Measurements from ENCODE around the gene CYB5B. TPM values are rescaled to one million over a fixed set of nuclear protein-coding genes. Genes with fewer than 3 reads are reported as not detected.

The CYB5B gene
- polyA plus RNA-seq, 1 donor (not counting 4 experiments of a cell fraction or from before 2014, with no cell fraction given): 287 TPM

GRCh38 chr16:69378036-69378435 lies 46.4 kb upstream of the CYB5B start:
- H3K9me3 ChIP-seq (ENCODE audit: control insufficient read depth, low read depth, low read length): no peaks in the 10 kb centered on the region
- H3K4me3 ChIP-seq (ENCODE audit: control insufficient read depth in 2 of 3, extremely low read depth in 1 of 3, insufficient read depth in 2 of 3, low read depth in 1 of 3, low read length in 3 of 3): no peak overlapping the region
- no peak overlapping the region for H2AFZ ChIP-seq (ENCODE audit: control insufficient read depth, low read length)
- TF ChIP-seq, protein P1, sequence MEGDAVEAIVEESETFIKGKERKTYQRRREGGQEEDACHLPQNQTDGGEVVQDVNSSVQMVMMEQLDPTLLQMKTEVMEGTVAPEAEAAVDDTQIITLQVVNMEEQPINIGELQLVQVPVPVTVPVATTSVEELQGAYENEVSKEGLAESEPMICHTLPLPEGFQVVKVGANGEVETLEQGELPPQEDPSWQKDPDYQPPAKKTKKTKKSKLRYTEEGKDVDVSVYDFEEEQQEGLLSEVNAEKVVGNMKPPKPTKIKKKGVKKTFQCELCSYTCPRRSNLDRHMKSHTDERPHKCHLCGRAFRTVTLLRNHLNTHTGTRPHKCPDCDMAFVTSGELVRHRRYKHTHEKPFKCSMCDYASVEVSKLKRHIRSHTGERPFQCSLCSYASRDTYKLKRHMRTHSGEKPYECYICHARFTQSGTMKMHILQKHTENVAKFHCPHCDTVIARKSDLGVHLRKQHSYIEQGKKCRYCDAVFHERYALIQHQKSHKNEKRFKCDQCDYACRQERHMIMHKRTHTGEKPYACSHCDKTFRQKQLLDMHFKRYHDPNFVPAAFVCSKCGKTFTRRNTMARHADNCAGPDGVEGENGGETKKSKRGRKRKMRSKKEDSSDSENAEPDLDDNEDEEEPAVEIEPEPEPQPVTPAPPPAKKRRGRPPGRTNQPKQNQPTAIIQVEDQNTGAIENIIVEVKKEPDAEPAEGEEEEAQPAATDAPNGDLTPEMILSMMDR (optimal IDR thresholded peaks at IDR 0.05 in 1 of 3, IDR thresholded peaks at IDR 0.05 in 1 of 3, conservative IDR thresholded peaks at IDR 0.05 in 1 of 3; ENCODE audit: extremely low read depth in 1 of 3, insufficient read depth in 2 of 3, low read length in 3 of 3): no peak
- no peak for TF ChIP-seq EZH2 (IDR thresholded peaks at IDR 0.05; ENCODE audit: low read length)
- H3K27ac ChIP-seq (ENCODE audit: control insufficient read depth, insufficient read depth, low read length): no peak overlapping the region
- H3K4me1 ChIP-seq (ENCODE audit: control insufficient read depth, extremely low read depth, insufficient read depth, low read length): no peaks in the 10 kb centered on the region
- H3K27me3 ChIP-seq (ENCODE audit: control insufficient read depth, extremely low read depth, insufficient read depth, low read length): no peaks in the 10 kb centered on the region
- DNase-seq (ENCODE audit: low read depth, low spot score) (no peak), FAIRE-seq (no peak)
- H3K9me1 ChIP-seq (ENCODE audit: control insufficient read depth, extremely low read depth, insufficient read depth, low read length): no peaks in the 10 kb centered on the region
- H3K4me2 ChIP-seq (ENCODE audit: control insufficient read depth, extremely low read depth, insufficient read depth, low read depth, low read length): no peak overlapping the region
- H3K9ac ChIP-seq (ENCODE audit: control insufficient read depth, extremely low read depth, insufficient read depth, low read length): no peak overlapping the region
- H4K20me1 ChIP-seq (ENCODE audit: control insufficient read depth, extremely low read depth, insufficient read depth, low read length): no peaks in the 10 kb centered on the region
- H3K36me3 ChIP-seq (ENCODE audit: control insufficient read depth in 2 of 2, extremely low read depth in 1 of 2, insufficient read depth in 2 of 2, low read length in 2 of 2): peaks cover 13 to 14% of the 10 kb centered on the region in 2 experiments
- dilution Hi-C loops (cut with MboI; ENCODE audit: extremely low pct_ligation_motif_present, low sequenced_read_pairs): no loop called here
- H3K79me2 ChIP-seq (ENCODE audit: control insufficient read depth, insufficient read depth, low read length): peaks cover 9% of the 10 kb centered on the region

DNA sequence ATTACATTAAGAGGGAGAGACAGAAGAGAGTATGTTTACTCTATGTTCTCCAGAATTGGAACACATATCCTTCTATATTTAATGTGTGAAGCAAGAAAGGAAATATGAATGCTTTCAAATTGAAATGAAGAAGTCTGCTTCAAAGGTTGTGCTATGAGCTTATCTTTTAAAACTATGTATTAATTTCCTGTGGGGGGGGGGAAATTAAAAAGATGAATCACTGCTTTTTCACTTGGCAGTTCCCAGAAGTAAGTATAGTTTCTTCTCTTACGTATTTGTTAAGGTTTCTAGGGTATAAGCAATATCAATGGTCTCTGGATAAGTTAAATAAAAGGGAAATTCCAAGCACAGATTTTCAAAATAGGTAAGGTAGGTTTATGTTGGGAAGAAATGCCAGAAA lies 45.7 kb upstream of the CYB5B start:
- Histone ChIP-seq H3K27ac (ENCODE audit: control insufficient read depth, insufficient read depth, low read length) (no peak overlapping the region), H4K20me1 (ENCODE audit: control insufficient read depth, extremely low read depth, insufficient read depth, low read length) (no peaks in the 10 kb centered on the region), H3K4me3 (ENCODE audit: control insufficient read depth in 2 of 3, extremely low read depth in 1 of 3, insufficient read depth in 2 of 3, low read depth in 1 of 3, low read length in 3 of 3) (no peak overlapping the region), H3K27me3 (ENCODE audit: control insufficient read depth, extremely low read depth, insufficient read depth, low read length) (no peaks in the 10 kb centered on the region), H3K4me1 (ENCODE audit: control insufficient read depth, extremely low read depth, insufficient read depth, low read length) (no peaks in the 10 kb centered on the region), H3K79me2 (ENCODE audit: control insufficient read depth, insufficient read depth, low read length) (peaks cover 12% of the 10 kb centered on the region), H2AFZ (ENCODE audit: control insufficient read depth, low read length) (no peak overlapping the region), H3K4me2 (ENCODE audit: control insufficient read depth, extremely low read depth, insufficient read depth, low read depth, low read length) (no peak overlapping the region), H3K9me3 (ENCODE audit: control insufficient read depth, low read depth, low read length) (no peaks in the 10 kb centered on the region), H3K9me1 (ENCODE audit: control insufficient read depth, extremely low read depth, insufficient read depth, low read length) (no peaks in the 10 kb centered on the region), H3K9ac (ENCODE audit: control insufficient read depth, extremely low read depth, insufficient read depth, low read length) (no peak overlapping the region), H3K36me3 (ENCODE audit: control insufficient read depth in 2 of 2, extremely low read depth in 1 of 2, insufficient read depth in 2 of 2, low read length in 2 of 2) (peaks cover 9 to 13% of the 10 kb centered on the region in 2 experiments)
- FAIRE-seq (no peak), DNase-seq (ENCODE audit: low read depth, low spot score) (no peak)
- TF ChIP-seq, protein P1 (optimal IDR thresholded peaks at IDR 0.05 in 1 of 3, IDR thresholded peaks at IDR 0.05 in 1 of 3, conservative IDR thresholded peaks at IDR 0.05 in 1 of 3; ENCODE audit: extremely low read depth in 1 of 3, insufficient read depth in 2 of 3, low read length in 3 of 3): no peak
- TF ChIP-seq EZH2 (IDR thresholded peaks at IDR 0.05; ENCODE audit: low read length): no peak
- dilution Hi-C loops (cut with MboI; ENCODE audit: extremely low pct_ligation_motif_present, low sequenced_read_pairs): no loop called here
